Prostate gland (tissue), 2 donors: ENCODE results near the gene OVCH1. TPM values are rescaled to one million over a fixed set of nuclear protein-coding genes. Genes with fewer than 3 reads are reported as not detected.
A peak's percentile ranks its signal among the peaks of the same experiment; 100 is the strongest.

Experiments
- DNase-seq: peaks from one replicate; pipeline ENCODE4 v3.0.0-alpha.2; 2019; ENCODE audit warnings: low spot score
- H3K27ac ChIP-seq, 2 donors: fragments of 200-600 bp; sonication (generic); 2 replicates each; pipeline ENCODE4 v1.5.1; 2017 to 2019
- H3K27me3 ChIP-seq: fragments of 200-600 bp; sonication (generic); replicated peaks from 2 replicates; pipeline ENCODE4 v1.5.1; 2019; ENCODE audit not compliant: insufficient read depth
- H3K36me3 ChIP-seq, 2 donors: fragments of 200-600 bp; sonication (generic); 1 replicate in 1 of 2; 2 replicates in 1 of 2; pipeline versions ENCODE4 v1.5.1 to v1.8.1; 2017 to 2019
- H3K4me1 ChIP-seq: fragments of 200-600 bp; sonication (generic); replicated peaks from 2 replicates; pipeline ENCODE4 v1.5.1; 2019
- H3K4me3 ChIP-seq, 2 donors: fragments of 200-600 bp; sonication (generic); 2 replicates each; pipeline ENCODE4 v1.5.1; 2017 to 2019
- H3K9me3 ChIP-seq: fragments of 200-600 bp; sonication (generic); 2 replicates; pipeline ENCODE4 v1.5.1; 2017
- POLR2A ChIP-seq: fragments of 450-650 bp; IDR thresholded peaks from one replicate; pipeline ENCODE4 v1.6.1; 2016; ENCODE audit warnings: antibody characterized with exemption, mild to moderate bottlenecking
- POLR2AphosphoS5 ChIP-seq: sonication (generic); formaldehyde crosslinking; IDR thresholded peaks from one replicate; pipeline ENCODE4 v1.6.1; 2017; ENCODE audit warnings: antibody characterized with exemption
- WGBS: methylation state at CpG from one replicate; pipeline ENCODE4 v1.1.5; 2018; 5-methylcytosine and 5-hydroxymethylcytosine counted together
- intact Hi-C: fragments of 100-400 bp; cut with DNase I; formaldehyde crosslinking; loops from one replicate; pipeline ENCODE4 v1.14.2; 2022
- total RNA-seq, 2 donors: library from RNA; depleted of rRNA; stranded (reverse); fragments of >200 nt; gene quantifications; one replicate each; pipeline ENCODE4 v1.1.0, GENCODE V29; 2016
- TF ChIP-seq, protein P1 (sequence below), 4 experiments: fragments of 200-600 bp in 2 of 4; fragments of 450-650 bp in 2 of 4; sonication (generic) in 2 of 4; IDR thresholded peaks; 1 replicate in 3 of 4; 2 replicates in 1 of 4; pipeline ENCODE4 v1.5.1; 2016 to 2019; ENCODE audit warnings: antibody characterized with exemption in 4 of 4, mild to moderate bottlenecking in 2 of 4, moderate library complexity in 2 of 4

OVCH1 gene
- total RNA-seq, 2 donors from 2014 or later: not detected

GRCh38 chr12:29425722-29426121, 71.8 kb downstream of the OVCH1 start:
- no peaks in the 10 kb centered on the region for H3K27me3 ChIP-seq
- peak; percentile 28 for DNase-seq
- no peak for TF ChIP-seq POLR2A
- peak; percentile 15 for TF ChIP-seq POLR2AphosphoS5
- no peaks in the 10 kb centered on the region for H3K4me1 ChIP-seq
- WGBS: 54% methylated on average over 2 of the region's 2 CpGs
- peak overlapping the region; percentile 66 to 68 for H3K27ac ChIP-seq
- H3K4me3 ChIP-seq: no peak overlapping the region
- no peaks in the 10 kb centered on the region for H3K36me3 ChIP-seq
- intact Hi-C loops: no loop called here
- H3K9me3 ChIP-seq: no peaks in the 10 kb centered on the region

GRCh38 chr12:29416748-29417147, 80.7 kb downstream of the OVCH1 start:
- H3K27ac ChIP-seq: no peak overlapping the region
- TF ChIP-seq, protein P1, sequence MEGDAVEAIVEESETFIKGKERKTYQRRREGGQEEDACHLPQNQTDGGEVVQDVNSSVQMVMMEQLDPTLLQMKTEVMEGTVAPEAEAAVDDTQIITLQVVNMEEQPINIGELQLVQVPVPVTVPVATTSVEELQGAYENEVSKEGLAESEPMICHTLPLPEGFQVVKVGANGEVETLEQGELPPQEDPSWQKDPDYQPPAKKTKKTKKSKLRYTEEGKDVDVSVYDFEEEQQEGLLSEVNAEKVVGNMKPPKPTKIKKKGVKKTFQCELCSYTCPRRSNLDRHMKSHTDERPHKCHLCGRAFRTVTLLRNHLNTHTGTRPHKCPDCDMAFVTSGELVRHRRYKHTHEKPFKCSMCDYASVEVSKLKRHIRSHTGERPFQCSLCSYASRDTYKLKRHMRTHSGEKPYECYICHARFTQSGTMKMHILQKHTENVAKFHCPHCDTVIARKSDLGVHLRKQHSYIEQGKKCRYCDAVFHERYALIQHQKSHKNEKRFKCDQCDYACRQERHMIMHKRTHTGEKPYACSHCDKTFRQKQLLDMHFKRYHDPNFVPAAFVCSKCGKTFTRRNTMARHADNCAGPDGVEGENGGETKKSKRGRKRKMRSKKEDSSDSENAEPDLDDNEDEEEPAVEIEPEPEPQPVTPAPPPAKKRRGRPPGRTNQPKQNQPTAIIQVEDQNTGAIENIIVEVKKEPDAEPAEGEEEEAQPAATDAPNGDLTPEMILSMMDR (IDR thresholded peaks at IDR 0.05): no peak
- no peak for TF ChIP-seq POLR2AphosphoS5
- no peak for DNase-seq
- no peaks in the 10 kb centered on the region for H3K4me1 ChIP-seq
- no peaks in the 10 kb centered on the region for H3K9me3 ChIP-seq
- no peaks in the 10 kb centered on the region for H3K36me3 ChIP-seq
- intact Hi-C loops: no loop called here
- no peak overlapping the region for H3K4me3 ChIP-seq
- no peaks in the 10 kb centered on the region for H3K27me3 ChIP-seq

DNA sequence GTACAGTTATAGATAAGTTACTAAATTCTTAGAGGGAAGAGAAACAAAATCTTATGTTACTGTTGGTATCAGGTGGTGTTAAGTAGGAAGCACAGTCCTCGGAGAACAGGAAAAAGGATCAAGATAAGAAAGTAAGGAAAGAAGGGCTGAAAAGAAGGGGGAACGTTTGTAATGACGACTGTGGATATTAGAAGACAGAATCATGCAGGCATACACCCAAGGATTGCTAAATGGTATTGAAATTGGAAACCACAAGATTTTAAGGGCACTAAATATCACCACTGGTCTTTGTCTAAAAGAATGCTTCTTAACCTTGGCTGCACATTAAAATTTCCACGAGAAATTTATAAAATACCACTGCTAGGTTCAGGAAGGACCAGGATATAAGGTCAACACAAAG, 82.4 kb downstream of the OVCH1 start:
- TF ChIP-seq POLR2AphosphoS5 (no peak), POLR2A (no peak)
- TF ChIP-seq, protein P1 (IDR thresholded peaks at IDR 0.05): no peak
- Histone ChIP-seq H3K4me3 (no peak overlapping the region), H3K4me1 (no peaks in the 10 kb centered on the region), H3K27ac (no peak overlapping the region), H3K27me3 (no peaks in the 10 kb centered on the region), H3K9me3 (no peaks in the 10 kb centered on the region), H3K36me3 (no peaks in the 10 kb centered on the region)
- DNase-seq: no peak
- intact Hi-C loops: no loop called here
- 31% methylated on average over 4 of the region's 4 CpGs for WGBS

GRCh38 chr12:29414368-29414767, 83.1 kb downstream of the OVCH1 start:
- Histone ChIP-seq H3K27me3 (no peaks in the 10 kb centered on the region), H3K27ac (no peak overlapping the region), H3K4me1 (no peaks in the 10 kb centered on the region), H3K4me3 (no peak overlapping the region), H3K9me3 (no peaks in the 10 kb centered on the region), H3K36me3 (no peaks in the 10 kb centered on the region)
- no peak for DNase-seq
- intact Hi-C loops: no loop called here
- no peak for TF ChIP-seq POLR2A
- TF ChIP-seq, protein P1 (IDR thresholded peaks at IDR 0.05): no peak
- no peak for TF ChIP-seq POLR2AphosphoS5

DNA sequence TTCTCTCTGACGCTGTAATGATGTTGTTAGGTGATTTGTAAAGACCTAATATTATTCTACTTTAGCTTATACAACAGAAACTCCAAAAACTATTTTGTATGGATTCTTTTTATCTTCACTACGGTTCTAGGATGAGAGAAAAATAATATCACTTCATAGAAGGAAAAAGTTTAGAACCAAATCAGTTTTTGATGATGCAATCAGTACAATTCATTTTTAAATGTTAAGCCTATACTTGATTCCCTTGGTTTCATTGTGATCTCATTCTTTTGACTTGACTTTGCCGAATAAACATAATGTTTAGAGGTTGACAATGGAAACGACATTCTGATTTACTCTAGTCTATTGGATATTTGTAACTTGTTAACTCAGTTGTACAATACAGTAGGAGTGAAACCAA, 91.9 kb downstream of the OVCH1 start:
- Histone ChIP-seq H3K36me3 (no peaks in the 10 kb centered on the region), H3K27ac (no peak overlapping the region), H3K27me3 (no peaks in the 10 kb centered on the region), H3K4me3 (no peak overlapping the region), H3K4me1 (no peaks in the 10 kb centered on the region), H3K9me3 (no peaks in the 10 kb centered on the region)
- DNase-seq: no peak
- intact Hi-C loops: no loop called here
- WGBS: 73% methylated on average over 4 of the region's 4 CpGs
- TF ChIP-seq, protein P1 (IDR thresholded peaks at IDR 0.05): no peak
